ENCODE results near the gene C14orf119.

C14orf119 gene

GRCh38 chr14:23128969-23129758 lies 33.9 kb downstream of the C14orf119 start:
- no peak for DNase-seq

GRCh38 chr14:23129759-23130316 lies 34.5 kb downstream of the C14orf119 start:
- no peak for DNase-seq

- no peak for DNase-seq
These were observed 35.6 kb downstream of the C14orf119 start for GRCh38 chr14:23130871-23131270.

GRCh38 chr14:23131482-23131881 lies 36.2 kb downstream of the C14orf119 start:
- no peak for DNase-seq

GRCh38 chr14:23132970-23133369 lies 37.7 kb downstream of the C14orf119 start:
- no peak for DNase-seq

GRCh38 chr14:23136566-23137133 lies 41.3 kb downstream of the C14orf119 start:
- DNase-seq = no peak

GRCh38 chr14:23137192-23137812 lies 42.0 kb downstream of the C14orf119 start:
- no peak for DNase-seq

- DNase-seq = no peak
These were observed 42.7 kb downstream of the C14orf119 start for GRCh38 chr14:23137813-23138535.

- no peak for DNase-seq
These were observed 44.6 kb downstream of the C14orf119 start for GRCh38 chr14:23139874-23140273.

GRCh38 chr14:23140371-23140770 lies 45.1 kb downstream of the C14orf119 start:
- no peak for DNase-seq

- no peak for DNase-seq
These were observed 46.6 kb downstream of the C14orf119 start for GRCh38 chr14:23141706-23142444.

GRCh38 chr14:23142826-23143225 lies 47.5 kb downstream of the C14orf119 start:
- DNase-seq = no peak

- no peak for DNase-seq
These were observed 48.6 kb downstream of the C14orf119 start for GRCh38 chr14:23143911-23144310.

GRCh38 chr14:23145794-23146350 lies 50.6 kb downstream of the C14orf119 start:
- DNase-seq = no peak

- no peak for DNase-seq
These were observed 51.1 kb downstream of the C14orf119 start for GRCh38 chr14:23146351-23146910.

- DNase-seq = no peak
These were observed 51.7 kb downstream of the C14orf119 start for GRCh38 chr14:23146980-23147379.

GRCh38 chr14:23147676-23148075 lies 52.4 kb downstream of the C14orf119 start:
- no peak for DNase-seq

- no peak for DNase-seq
These were observed 53.4 kb downstream of the C14orf119 start for GRCh38 chr14:23148591-23149249.

GRCh38 chr14:23149745-23150144 lies 54.4 kb downstream of the C14orf119 start:
- DNase-seq = no peak

All from NCI-H2081 treated with DMSO at 0.1 percent for 48 hours (cell line).